ENCODE measurements around the gene CEACAM19. TPM values are rescaled to one million over a fixed set of nuclear protein-coding genes. Genes with fewer than 3 reads are reported as not detected.
"Not testable (repeated sequence)": the region's sequence is repeated elsewhere in the genome, so short reads cannot be mapped to it uniquely, and the experiment has no call there.

CEACAM19 gene
- total RNA-seq, 1 donor = 0.72 TPM

DNA sequence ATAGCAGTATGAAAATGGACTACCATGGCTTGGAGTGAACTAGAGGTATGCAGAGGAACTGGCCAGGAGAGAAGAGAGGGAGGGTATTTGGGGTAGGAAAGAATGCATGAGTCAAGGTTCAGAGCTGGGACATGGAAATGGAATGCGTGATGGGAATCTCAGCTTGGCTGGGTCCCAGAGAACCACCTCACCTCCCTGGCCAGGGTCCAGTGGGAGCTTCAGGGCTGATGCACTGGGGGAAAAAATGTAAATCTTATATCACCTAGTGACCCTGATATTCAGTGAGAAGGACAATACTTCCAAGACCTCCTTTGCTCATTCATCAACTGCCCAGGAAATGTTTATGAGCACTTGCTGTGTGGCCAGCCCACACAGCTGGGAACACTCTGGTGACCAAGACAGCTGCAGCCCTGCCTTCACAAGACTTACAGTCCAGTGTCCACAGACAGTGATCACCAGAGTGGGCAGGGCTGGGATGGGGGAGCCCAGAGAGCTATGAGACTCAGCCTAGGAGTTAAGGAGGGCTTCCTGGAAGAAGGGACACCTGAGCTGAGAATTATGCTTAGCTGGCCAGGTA lies 45.1 kb upstream of the CEACAM19 start:
- TF ChIP-seq CTCF (IDR thresholded peaks at IDR 0.05; ENCODE audit: extremely low read depth, low read depth, low read length) = no peak
- no peaks in the 10 kb centered on the region for H4K20me1 ChIP-seq (ENCODE audit: insufficient read depth, low read length)
- peak overlapping the region; percentile 89 for H3K27ac ChIP-seq (ENCODE audit: low read depth, low read length)
- H3K27me3 ChIP-seq (ENCODE audit: insufficient read depth, low read length) = no peaks in the 10 kb centered on the region
- peak; percentile 92 for DNase-seq (ENCODE audit: insufficient read length, low spot score, missing footprints)
- peak overlapping the region; percentile 17 for H3K4me2 ChIP-seq (ENCODE audit: insufficient read depth, low read length)
- H3K4me1 ChIP-seq (ENCODE audit: insufficient read depth, low read length) = peaks cover 40% of the 10 kb centered on the region
- H3K9me3 ChIP-seq (ENCODE audit: low read depth, low read length) = no peaks in the 10 kb centered on the region
- no peaks in the 10 kb centered on the region for H3K79me2 ChIP-seq (ENCODE audit: insufficient read depth, low read length)
- no peak overlapping the region for H2AFZ ChIP-seq (ENCODE audit: low read length)
- H3K36me3 ChIP-seq (ENCODE audit: insufficient read depth, low read length) = no peaks in the 10 kb centered on the region
- H3K4me3 ChIP-seq (ENCODE audit: insufficient read depth, low read length) = no peak overlapping the region

- Histone ChIP-seq H3K4me2 (ENCODE audit: insufficient read depth, low read length) (no peak overlapping the region), H3K79me2 (ENCODE audit: insufficient read depth, low read length) (no peaks in the 10 kb centered on the region), H4K20me1 (ENCODE audit: insufficient read depth, low read length) (no peaks in the 10 kb centered on the region), H3K9me3 (ENCODE audit: low read depth, low read length) (no peaks in the 10 kb centered on the region), H3K4me1 (ENCODE audit: insufficient read depth, low read length) (peaks cover 38% of the 10 kb centered on the region), H3K4me3 (ENCODE audit: insufficient read depth, low read length) (no peak overlapping the region), H3K27me3 (ENCODE audit: insufficient read depth, low read length) (no peaks in the 10 kb centered on the region), H3K27ac (ENCODE audit: low read depth, low read length) (peak overlapping the region; percentile 3), H3K36me3 (ENCODE audit: insufficient read depth, low read length) (no peaks in the 10 kb centered on the region), H2AFZ (ENCODE audit: low read length) (no peak overlapping the region)
- DNase-seq (ENCODE audit: insufficient read length, low spot score, missing footprints) = no peak
- TF ChIP-seq CTCF (IDR thresholded peaks at IDR 0.05; ENCODE audit: extremely low read depth, low read depth, low read length) = no peak
These were observed 43.7 kb upstream of the CEACAM19 start for GRCh38 chr19:44627631-44628030.

DNA sequence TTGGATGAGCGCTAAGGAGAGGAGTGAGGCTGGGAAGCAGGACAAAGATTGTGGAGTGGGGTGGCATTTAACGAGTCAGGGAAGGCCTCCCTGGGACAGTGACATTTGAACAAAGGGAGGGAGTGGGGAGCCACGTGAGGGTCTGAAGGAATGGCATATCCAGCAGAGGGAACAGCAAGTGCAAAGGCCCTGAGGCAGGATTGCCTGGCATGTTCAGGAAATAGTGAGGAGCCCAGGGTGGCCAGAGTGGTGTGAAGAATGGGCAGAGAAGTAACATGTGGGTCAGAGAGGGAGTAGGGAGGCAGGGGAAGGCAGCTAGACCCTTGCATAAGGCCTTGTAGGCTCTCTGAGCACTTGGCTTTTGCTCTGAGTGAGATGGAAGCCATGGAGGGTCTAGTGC lies 42.5 kb upstream of the CEACAM19 start:
- no peak for DNase-seq (ENCODE audit: insufficient read length, low spot score, missing footprints)
- Histone ChIP-seq H3K79me2 (ENCODE audit: insufficient read depth, low read length) (no peaks in the 10 kb centered on the region), H4K20me1 (ENCODE audit: insufficient read depth, low read length) (no peaks in the 10 kb centered on the region), H3K27me3 (ENCODE audit: insufficient read depth, low read length) (no peaks in the 10 kb centered on the region), H3K4me1 (ENCODE audit: insufficient read depth, low read length) (peaks cover 28% of the 10 kb centered on the region), H3K27ac (ENCODE audit: low read depth, low read length) (no peak overlapping the region), H3K4me2 (ENCODE audit: insufficient read depth, low read length) (no peak overlapping the region), H3K9me3 (ENCODE audit: low read depth, low read length) (no peaks in the 10 kb centered on the region), H3K36me3 (ENCODE audit: insufficient read depth, low read length) (no peaks in the 10 kb centered on the region), H3K4me3 (ENCODE audit: insufficient read depth, low read length) (no peak overlapping the region), H2AFZ (ENCODE audit: low read length) (no peak overlapping the region)
- TF ChIP-seq CTCF (IDR thresholded peaks at IDR 0.05; ENCODE audit: extremely low read depth, low read depth, low read length) = no peak

GRCh38 chr19:44631611-44632010 lies 39.7 kb upstream of the CEACAM19 start:
- H4K20me1 ChIP-seq (ENCODE audit: insufficient read depth, low read length); H3K4me2 ChIP-seq (ENCODE audit: insufficient read depth, low read length); H3K27me3 ChIP-seq (ENCODE audit: insufficient read depth, low read length); DNase-seq (ENCODE audit: insufficient read length, low spot score, missing footprints); H3K9me3 ChIP-seq (ENCODE audit: low read depth, low read length); H2AFZ ChIP-seq (ENCODE audit: low read length); H3K79me2 ChIP-seq (ENCODE audit: insufficient read depth, low read length); H3K27ac ChIP-seq (ENCODE audit: low read depth, low read length); H3K36me3 ChIP-seq (ENCODE audit: insufficient read depth, low read length); H3K4me3 ChIP-seq (ENCODE audit: insufficient read depth, low read length): not testable (repeated sequence)
- H3K4me1 ChIP-seq (ENCODE audit: insufficient read depth, low read length) = peaks cover 32% of the 10 kb centered on the region

DNA sequence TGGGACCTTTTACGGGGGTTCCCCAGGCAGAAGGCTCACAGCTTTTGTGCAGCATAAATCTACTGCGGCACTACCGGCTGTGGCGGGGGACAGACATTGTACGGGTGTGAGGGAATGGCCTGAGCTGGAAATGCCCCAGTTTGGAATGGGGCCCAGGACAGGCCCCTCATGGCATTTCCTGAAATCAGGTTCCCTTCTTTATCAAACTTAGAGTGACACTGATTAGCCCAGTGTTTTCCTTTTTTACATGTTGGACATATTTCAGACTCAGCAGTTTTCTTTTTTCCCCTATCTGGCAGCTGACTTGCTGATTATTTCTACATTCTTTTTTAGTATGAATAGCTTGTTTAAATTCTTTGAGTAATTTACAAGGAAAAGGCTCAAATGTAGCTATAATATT lies 37.2 kb upstream of the CEACAM19 start:
- DNase-seq (ENCODE audit: insufficient read length, low spot score, missing footprints); H3K4me3 ChIP-seq (ENCODE audit: insufficient read depth, low read length); H3K9me3 ChIP-seq (ENCODE audit: low read depth, low read length); H3K36me3 ChIP-seq (ENCODE audit: insufficient read depth, low read length); H4K20me1 ChIP-seq (ENCODE audit: insufficient read depth, low read length); H2AFZ ChIP-seq (ENCODE audit: low read length); H3K79me2 ChIP-seq (ENCODE audit: insufficient read depth, low read length); H3K27me3 ChIP-seq (ENCODE audit: insufficient read depth, low read length): not testable (repeated sequence)
- Histone ChIP-seq H3K4me2 (ENCODE audit: insufficient read depth, low read length) (peak overlapping the region; percentile 48), H3K27ac (ENCODE audit: low read depth, low read length) (peak overlapping the region; percentile 22), H3K4me1 (ENCODE audit: insufficient read depth, low read length) (peaks cover 24% of the 10 kb centered on the region)

Measured in osteoblast (primary cell).